Fibroblast of pulmonary artery (primary cell): ENCODE results near the gene CDHR2.

Source experiments
- DNase-seq: peaks from one replicate; pipeline ENCODE4 v3.0.0-alpha.2; 2010; ENCODE audit warnings: low read depth
- H3K4me3 ChIP-seq: replicated peaks from 2 replicates; pipeline ENCODE4 v1.5.1; 2011; ENCODE audit warnings: low read depth, mild to moderate bottlenecking, control low read depth, low read length, moderate library complexity
- CTCF ChIP-seq: IDR thresholded peaks from 2 replicates; pipeline ENCODE4 v1.5.1; 2011; ENCODE audit warnings: mild to moderate bottlenecking, control low read depth, low read length, inconsistent platforms; ENCODE audit errors: missing control alignments

Gene CDHR2

GRCh38 chr5:176624938-176625337 lies 75.8 kb downstream of the CDHR2 start:
- TF ChIP-seq CTCF = no peak
- DNase-seq = no peak
- H3K4me3 ChIP-seq = no peak overlapping the region

GRCh38 chr5:176625512-176625911 lies 76.4 kb downstream of the CDHR2 start:
- no peak overlapping the region for H3K4me3 ChIP-seq
- no peak for DNase-seq
- TF ChIP-seq CTCF = no peak

GRCh38 chr5:176625966-176626875 lies 77.1 kb downstream of the CDHR2 start:
- H3K4me3 ChIP-seq = no peak overlapping the region
- DNase-seq = no peak
- TF ChIP-seq CTCF = no peak

GRCh38 chr5:176626876-176627236 lies 77.7 kb downstream of the CDHR2 start:
- no peak overlapping the region for H3K4me3 ChIP-seq
- DNase-seq = no peak
- TF ChIP-seq CTCF = no peak

- H3K4me3 ChIP-seq = no peak overlapping the region
- DNase-seq = no peak
- TF ChIP-seq CTCF = no peak
Measured at GRCh38 chr5:176627582-176627981, 78.4 kb downstream of the CDHR2 start.

GRCh38 chr5:176628406-176629228 lies 79.5 kb downstream of the CDHR2 start:
- TF ChIP-seq CTCF = no peak
- DNase-seq = no peak
- H3K4me3 ChIP-seq = no peak overlapping the region
